GM04504 (cell line): ENCODE data around the gene COLGALT1.
A peak's percentile ranks its signal among the peaks of the same experiment; 100 is the strongest.
"Not testable (repeated sequence)": the region's sequence is repeated elsewhere in the genome, so short reads cannot be mapped to it uniquely, and the experiment has no call there.

Experiments used
- DNase-seq: peaks from one replicate; pipeline ENCODE4 v3.0.0-alpha.2; 2012; ENCODE audit warnings: low read depth

COLGALT1 gene

DNA sequence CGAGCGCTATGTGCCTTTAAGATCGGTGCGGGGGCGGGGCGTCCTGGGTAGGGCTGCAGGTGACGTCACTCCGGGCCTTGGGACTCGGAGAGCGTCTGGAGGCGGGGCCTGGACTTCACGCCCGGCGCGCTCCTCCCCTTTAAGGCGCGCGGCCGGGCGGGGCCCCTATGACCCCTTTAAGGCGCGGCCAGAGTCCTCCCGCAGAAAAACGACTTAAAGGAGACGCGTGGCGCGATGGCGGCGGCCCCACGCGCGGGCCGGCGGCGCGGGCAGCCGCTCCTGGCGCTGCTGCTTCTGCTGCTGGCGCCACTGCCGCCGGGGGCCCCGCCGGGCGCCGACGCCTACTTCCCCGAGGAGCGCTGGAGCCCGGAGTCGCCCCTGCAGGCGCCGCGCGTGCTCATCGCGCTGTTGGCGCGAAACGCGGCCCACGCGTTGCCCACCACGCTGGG is at the start of gene COLGALT1:
Gene COLGALT1 (plus strand): TSS at position 170 of the 449 bp plus-strand sequence. CDS start 65 bp downstream, at position 235.
- peak; percentile 89 for DNase-seq

DNA sequence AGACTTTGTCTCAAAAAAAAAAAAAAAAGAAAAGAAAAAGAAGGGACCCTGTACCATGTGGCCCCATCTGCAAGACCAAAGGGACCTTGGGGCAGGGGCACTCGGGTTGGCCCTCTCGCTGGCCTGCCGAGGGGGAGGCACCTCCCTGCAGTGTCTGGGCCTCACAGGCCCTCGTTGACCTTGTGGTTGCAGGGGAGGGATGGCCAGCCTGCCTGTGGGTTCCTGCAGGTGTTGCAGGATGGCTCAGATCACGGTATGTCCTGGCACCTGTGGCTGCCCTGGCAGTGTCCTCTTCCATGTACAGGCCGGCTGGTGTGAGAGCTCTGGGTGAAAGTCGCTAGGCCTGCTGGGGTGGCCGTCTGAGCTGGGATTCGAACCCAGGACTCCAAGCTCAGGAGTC is 48.7 kb upstream of the COLGALT1 start:
- no peak for DNase-seq

DNA sequence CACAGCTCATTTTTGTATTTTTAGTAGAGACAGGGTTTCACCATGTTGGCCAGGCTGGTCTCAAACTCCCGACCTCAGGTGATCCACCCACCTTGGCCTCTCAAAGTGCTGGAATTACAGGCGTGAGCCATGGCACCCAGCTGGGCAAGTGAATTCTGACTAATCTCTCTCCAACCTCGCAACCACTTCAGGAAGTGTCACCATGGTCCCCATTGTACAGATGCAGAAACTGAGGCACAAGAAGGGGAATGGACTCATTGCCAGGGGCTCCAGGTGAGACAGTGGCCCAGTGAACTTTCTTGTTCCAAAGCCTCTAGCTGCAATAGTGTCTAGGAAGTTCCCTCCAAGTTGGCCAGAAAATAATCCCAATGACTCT is 46.9 kb upstream of the COLGALT1 start:
- DNase-seq = not testable (repeated sequence)

- no peak for DNase-seq
These were observed 45.0 kb upstream of the COLGALT1 start for GRCh38 chr19:17510220-17510993.

DNA sequence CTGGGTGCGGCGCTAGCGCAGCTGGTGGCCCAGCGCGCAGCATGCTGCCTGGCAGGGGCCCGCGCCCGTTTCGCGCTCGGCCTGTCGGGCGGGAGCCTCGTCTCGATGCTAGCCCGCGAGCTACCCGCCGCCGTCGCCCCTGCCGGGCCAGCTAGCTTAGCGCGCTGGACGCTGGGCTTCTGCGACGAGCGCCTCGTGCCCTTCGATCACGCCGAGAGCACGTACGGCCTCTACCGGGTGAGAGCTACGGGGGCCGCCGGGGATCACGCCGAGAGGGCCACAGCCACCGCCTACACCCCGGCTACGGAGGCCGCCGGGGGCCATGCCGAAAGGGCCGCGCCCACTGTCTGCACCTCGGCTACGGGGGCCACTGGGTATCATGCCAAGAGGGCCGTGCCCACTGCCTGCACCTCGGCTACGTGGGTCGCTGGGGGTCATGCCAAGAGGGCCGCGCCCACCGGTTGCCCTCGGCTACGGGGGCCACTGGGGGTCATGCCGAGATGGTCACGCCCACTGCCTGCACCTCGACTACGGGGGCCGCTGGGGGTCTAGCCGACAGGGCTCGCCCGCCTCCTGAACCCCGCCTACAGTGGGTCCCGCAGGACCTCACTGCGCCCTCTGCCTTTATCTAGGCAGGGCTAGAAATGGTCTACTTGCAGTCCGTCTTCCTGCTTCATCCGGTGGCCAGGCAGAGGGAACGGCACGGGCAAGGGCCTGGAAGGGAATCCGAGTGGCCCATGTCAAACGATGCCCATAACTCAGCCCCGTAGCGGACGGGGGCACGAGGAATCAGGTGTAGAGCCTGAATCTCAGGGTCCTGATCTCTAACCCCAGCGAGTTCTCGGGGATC is 43.5 kb upstream of the COLGALT1 start:
- DNase-seq = peak; percentile 54

GRCh38 chr19:17512574-17512939 is 42.9 kb upstream of the COLGALT1 start:
- DNase-seq = no peak

DNA sequence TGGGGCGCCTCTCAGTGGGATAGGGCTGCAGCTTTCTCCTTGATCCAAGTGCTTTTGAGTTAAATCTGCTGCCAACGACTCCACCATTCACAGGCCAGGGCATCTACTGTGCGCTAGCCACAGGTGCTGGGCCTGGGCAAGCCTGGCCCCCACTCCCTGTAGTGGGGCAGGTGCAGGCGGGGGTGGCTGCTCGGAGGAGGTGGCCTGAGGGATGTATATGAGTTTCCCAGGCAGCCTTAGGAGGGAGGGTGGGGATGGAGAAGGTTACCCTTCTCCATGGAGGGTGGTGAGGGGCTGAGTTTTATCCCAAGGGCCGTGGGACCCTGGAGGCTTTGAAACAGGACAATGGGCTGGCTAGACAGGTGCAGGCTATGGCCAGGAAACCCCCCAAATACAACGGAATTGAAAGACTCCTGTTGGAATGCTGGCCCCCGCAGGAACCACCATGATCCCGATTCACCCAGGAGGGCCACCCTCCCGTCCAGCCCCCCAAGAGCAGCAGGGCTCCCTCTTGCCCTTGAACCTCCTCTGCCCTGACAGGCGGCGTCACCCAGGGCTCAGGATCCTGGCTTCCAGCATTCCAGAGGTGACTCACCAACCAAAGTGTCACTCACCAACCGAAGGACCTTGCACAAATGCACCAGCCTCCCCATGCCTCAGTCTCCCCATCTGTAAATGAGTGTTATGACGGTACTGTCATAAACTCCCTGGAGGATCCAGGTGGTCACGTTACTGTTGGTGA is 39.9 kb upstream of the COLGALT1 start:
- no peak for DNase-seq

GRCh38 chr19:17517898-17518297 is 37.6 kb upstream of the COLGALT1 start:
- no peak for DNase-seq

DNA sequence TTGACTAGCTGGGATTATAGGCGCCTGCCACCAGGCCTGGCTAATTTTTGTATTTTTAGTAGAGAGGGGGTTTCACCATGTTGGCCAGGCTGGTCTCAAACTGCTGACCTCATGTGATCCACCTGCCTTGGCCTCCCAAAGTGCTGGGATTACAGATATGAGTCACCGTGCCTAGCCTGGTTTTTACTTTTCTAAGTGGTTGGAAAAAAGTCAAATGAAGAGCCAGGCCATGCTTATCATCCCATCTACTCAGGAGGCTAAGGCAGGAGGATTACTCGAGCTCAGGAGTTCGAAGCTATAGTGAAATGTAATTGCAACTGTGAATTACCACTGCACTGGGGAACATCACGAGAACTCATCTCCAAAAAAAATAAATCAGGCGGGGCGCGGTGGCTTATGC is 36.8 kb upstream of the COLGALT1 start:
- DNase-seq = not testable (repeated sequence)

DNA sequence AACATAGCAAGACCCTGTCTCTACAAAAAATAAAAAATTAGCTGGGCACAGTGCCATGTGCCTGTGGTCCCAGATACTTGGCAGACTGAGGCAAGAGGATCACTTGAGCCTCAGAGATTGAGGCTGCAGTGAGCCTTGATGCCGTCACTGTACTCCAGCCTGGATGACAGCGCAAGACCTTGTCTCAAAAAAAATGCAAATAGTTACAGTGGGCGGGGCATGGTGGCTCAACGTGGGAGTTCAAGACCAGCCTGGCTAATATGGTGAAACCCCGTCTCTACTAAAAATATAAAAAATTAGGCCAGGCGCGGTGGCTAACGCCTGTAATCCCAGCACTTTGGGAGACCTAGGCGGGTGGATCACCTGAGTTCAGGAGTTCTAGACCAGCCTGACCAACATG is 35.5 kb upstream of the COLGALT1 start:
- no peak for DNase-seq

- DNase-seq = no peak
These were observed 34.6 kb upstream of the COLGALT1 start for GRCh38 chr19:17520865-17521264.

- no peak for DNase-seq
These were observed 32.2 kb upstream of the COLGALT1 start for GRCh38 chr19:17522988-17523872.

DNA sequence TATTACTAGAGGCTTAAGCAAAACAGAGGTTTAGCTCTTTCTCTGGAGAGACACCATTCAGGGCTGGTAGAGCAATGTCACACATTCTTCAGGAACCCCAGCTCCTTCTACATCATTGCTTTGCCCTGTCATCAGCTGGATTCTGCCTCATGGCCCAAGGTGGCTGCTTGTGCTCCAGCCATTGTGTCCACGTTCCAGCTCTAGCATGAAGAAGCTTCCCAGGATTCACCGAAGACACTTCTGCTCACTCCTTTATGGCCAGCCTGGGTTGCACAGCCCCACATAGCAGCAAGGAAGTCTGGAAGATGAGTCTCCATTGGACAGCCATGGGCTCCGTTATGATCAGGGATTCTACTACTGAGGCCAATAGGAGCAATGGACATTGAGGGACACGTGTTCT is 30.8 kb upstream of the COLGALT1 start:
- DNase-seq = no peak

GRCh38 chr19:17525141-17525540 is 30.3 kb upstream of the COLGALT1 start:
- DNase-seq = no peak

- DNase-seq = no peak
These were observed 28.5 kb upstream of the COLGALT1 start for GRCh38 chr19:17526922-17527321.

GRCh38 chr19:17527326-17527725 is 28.1 kb upstream of the COLGALT1 start:
- no peak for DNase-seq

DNA sequence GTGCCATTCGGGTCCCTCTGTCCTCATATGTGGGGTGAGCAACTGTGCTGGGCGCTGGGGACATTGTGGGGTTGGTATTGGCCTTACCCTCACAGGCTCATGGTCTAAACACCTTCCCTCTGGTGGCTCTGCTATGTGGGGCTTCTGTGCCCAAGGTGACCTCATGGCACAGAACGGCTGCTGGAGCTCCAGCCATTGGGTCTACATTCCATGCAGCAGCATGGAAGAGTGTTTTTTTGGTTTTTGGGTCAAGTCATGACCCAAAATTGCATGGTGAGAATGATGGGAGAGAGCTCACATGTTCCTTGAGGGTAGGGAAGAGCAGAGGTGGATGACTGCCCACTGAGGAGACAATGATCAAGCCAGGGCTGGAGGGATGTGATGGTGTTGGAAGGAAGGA is 26.8 kb upstream of the COLGALT1 start:
- DNase-seq = no peak

DNA sequence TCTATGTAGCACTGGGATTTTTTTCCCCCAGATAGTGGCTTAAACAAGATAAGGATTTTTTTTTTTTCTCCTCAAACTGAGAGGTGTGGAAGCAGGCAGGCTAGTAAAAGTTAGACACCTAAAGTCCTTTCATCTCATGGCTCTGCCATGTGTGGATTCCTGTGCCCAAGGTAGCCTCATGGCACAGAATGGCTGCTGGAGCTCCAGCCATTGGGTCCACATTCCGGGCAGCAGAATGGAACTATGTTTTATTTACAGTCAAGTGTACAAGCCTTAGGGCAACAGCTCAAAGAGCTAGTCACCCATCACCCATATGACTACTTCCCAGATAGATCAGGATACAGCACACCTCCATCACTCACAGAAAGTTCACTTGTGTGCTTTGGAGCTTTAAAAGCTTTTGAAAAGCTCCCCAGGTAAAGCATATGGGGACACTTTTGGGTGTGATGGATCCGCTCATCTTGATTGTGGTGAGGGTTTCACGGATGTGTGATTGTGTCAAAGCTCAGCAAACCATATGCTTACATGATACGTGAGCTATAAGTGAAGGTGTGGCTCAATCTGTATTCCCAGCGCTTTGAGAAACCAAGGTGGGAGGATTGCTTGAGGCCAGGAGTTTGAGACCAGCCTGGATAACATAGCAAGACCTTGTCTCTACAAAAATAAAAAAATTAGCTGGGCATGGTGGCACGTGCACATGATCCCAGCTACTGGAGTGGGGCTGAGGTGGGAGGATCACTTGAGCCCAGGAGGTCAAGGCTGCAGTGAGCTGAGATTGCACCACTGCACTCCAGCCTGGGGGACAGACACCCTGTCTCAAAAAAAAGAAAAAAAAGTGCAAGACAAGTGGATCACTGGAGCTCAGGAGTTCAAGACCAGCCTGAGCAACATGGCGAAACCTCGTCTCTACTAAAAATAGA is 25.9 kb upstream of the COLGALT1 start:
- DNase-seq = no peak

DNA sequence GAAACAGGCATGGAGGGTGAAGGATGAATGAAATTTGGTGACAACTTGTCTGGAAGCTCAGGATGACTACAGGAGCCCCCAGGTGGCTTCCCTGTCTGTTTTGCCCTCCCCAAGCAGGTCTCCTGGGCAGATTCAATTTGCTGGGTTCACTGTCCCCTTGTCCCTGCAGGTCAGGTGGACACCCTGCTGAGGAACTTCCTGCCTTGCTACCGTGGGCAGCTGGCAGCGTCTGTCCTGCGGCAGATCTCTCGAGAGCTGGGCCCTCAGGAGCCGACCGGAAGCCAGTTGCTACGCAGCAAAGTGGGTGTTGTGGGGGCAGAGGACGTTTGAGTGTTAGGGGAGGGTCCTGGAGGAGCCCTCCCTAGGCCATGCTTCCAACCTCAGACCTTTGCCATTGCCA is 24.9 kb upstream of the COLGALT1 start:
- DNase-seq = no peak

DNA sequence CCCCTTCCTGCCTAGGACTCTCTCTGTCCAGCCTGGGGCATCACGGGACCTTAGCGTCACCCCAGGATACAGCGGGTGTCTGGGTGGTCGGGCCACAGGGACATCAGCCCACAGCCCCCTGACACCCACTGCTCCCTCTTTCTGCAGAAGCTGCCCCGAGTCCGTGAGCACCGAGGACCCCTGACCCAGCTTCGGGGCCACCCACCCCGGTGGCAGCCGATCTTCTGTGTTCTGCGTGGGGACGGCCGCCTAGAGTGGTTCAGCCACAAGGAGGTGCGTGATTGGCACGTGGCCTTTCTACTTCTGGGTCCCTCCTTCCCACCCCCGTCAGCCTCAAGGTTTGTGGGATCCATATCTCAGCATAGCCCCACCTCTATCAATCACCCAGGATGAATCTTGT is 23.3 kb upstream of the COLGALT1 start:
- no peak for DNase-seq
